Heart left ventricle (tissue), 13 donors: Measurements from ENCODE around the gene CEACAM4.

ENCODE experiments used
- CTCF ChIP-seq, 12 donors: fragments of 200-600 bp; sonication (generic) in 4 of 12; IDR thresholded peaks; one replicate each; pipeline versions ENCODE4 v1.5.0 to v1.8.0; 2018 to 2022; ENCODE audit warnings: antibody characterized with exemption in 12 of 12, mild to moderate bottlenecking in 5 of 12
- POLR2A ChIP-seq, 2 donors: fragments of 450-650 bp; IDR thresholded peaks; one replicate each; pipeline ENCODE4 v1.6.1; 2017; ENCODE audit warnings: antibody characterized with exemption in 2 of 2, mild to moderate bottlenecking in 2 of 2, moderate library complexity in 2 of 2
- donor health status: ischemic (EF 13 %, LVEDD 7.1; RV severe dilation, severe dysfunction).
- donor health status: DM: no; HTN: yes; CAD: no.
- donor health status: DM: no; HTN: no; CAD: no.
- donor health status: ischemic (EF 25% LVEDD 6.9; RV normal size, moderate dysfunction).
- donor health status: ischemic (EF 25% LVEDD 5.7; RV mildly dilated, moderate dysfunction).
- donor health status: ischemic (EF 35%, LVEDD 5.7; RV mildly dilated, moderate dysfunction).
- donor health status: nonischemic (EF 11% LVEDD 7.7; RV severe dilation, severe dysfunction).
- donor health status: DM: yes; HTN: yes; CAD: no.
- donor health status: PGD.
- donor health status: ischemic (EF 29% LVEDD 5.4; RV normal size, mild dysfunction).
- donor health status: nonischemic (EF 23%, LVEDD 6.1; RV moderate dilation, normal function).

DNA sequence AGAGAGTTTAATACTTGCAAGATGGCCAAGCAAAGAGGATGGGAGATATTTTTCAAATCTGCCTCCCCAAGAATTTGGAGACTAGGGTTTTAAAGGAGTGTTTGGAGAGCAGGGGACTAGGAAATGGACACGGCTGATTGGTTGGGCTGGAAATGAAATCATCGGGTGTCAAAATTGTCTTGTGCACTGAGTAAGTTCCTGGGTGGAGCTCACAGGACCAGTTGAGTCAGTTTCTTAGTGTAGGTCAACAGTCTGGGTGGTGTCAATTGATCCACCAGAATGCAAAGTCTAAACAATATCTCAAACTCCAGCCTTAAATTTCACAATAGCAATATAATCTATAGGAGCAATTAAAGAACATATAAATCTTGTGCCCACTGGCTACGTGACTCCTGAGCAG lies 23.0 kb upstream of the CEACAM4 start:
- TF ChIP-seq CTCF (IDR thresholded peaks at IDR 0.05) (no peak), POLR2A (IDR thresholded peaks at IDR 0.05) (no peak)
